M059J (cell line): ENCODE measurements around the gene IFNA16. TPM values are rescaled to one million over a fixed set of nuclear protein-coding genes. Genes with fewer than 3 reads are reported as not detected.
"Not testable (repeated sequence)": the region's sequence is repeated elsewhere in the genome, so short reads cannot be mapped to it uniquely, and the experiment has no call there.

Experiments used
- DNase-seq: peaks from one replicate; pipeline ENCODE4 v3.0.0-alpha.2; 2012; ENCODE audit warnings: low read depth
- total RNA-seq: library from RNA; depleted of rRNA; stranded (reverse); fragments of >200 nt; shearing (Covaris generic); gene quantifications from 2 replicates; pipeline ENCODE4 v1.2.3, GENCODE V29; 2014; rRNA removed

The IFNA16 gene
- not detected in 2 replicates for total RNA-seq

- not testable (repeated sequence) for DNase-seq
Measured at GRCh38 chr9:21217211-21217610, at the start of gene IFNA16. Gene IFNA16 (minus strand): TSS chr9:21217311. CDS start chr9:21217305, 6 bp downstream.

GRCh38 chr9:21265421-21266189 lies 48.5 kb upstream of the IFNA16 start:
- DNase-seq, result peak; percentile 12

- no peak for DNase-seq
Measured at GRCh38 chr9:21255538-21256212, 38.6 kb upstream of the IFNA16 start.

GRCh38 chr9:21252721-21253547 lies 35.8 kb upstream of the IFNA16 start:
- peak; percentile 62 for DNase-seq

GRCh38 chr9:21251638-21252037 lies 34.5 kb upstream of the IFNA16 start:
- no peak for DNase-seq

GRCh38 chr9:21251190-21251589 lies 34.1 kb upstream of the IFNA16 start:
- no peak for DNase-seq

GRCh38 chr9:21244836-21245235 lies 27.7 kb upstream of the IFNA16 start:
- no peak for DNase-seq

GRCh38 chr9:21239911-21240310 lies 22.8 kb upstream of the IFNA16 start, which contains the start of gene IFNA14:
Gene IFNA14 (minus strand): TSS chr9:21240005. CDS start chr9:21239935, 70 bp downstream.
- DNase-seq, result no peak

- not testable (repeated sequence) for DNase-seq
Measured at GRCh38 chr9:21236360-21236714, 19.2 kb upstream of the IFNA16 start.

GRCh38 chr9:21235468-21236359 lies 18.6 kb upstream of the IFNA16 start:
- DNase-seq, result peak; percentile 64

GRCh38 chr9:21234153-21234687 lies 17.1 kb upstream of the IFNA16 start:
- no peak for DNase-seq

GRCh38 chr9:21233258-21233657 lies 16.1 kb upstream of the IFNA16 start:
- DNase-seq, result no peak

GRCh38 chr9:21228122-21228521 lies 11.0 kb upstream of the IFNA16 start, which contains the start of gene IFNA17:
Gene IFNA17 (minus strand): TSS chr9:21228222. CDS start chr9:21228173, 49 bp downstream.
- no peak for DNase-seq

- peak; percentile 9 for DNase-seq
Measured at GRCh38 chr9:21213411-21214326, 3.4 kb downstream of the IFNA16 start.

GRCh38 chr9:21212160-21212559 lies 5.0 kb downstream of the IFNA16 start:
- not testable (repeated sequence) for DNase-seq

- not testable (repeated sequence) for DNase-seq
Measured at GRCh38 chr9:21210782-21211181, 6.3 kb downstream of the IFNA16 start.

- DNase-seq, result no peak
Measured at GRCh38 chr9:21210311-21210710, 6.8 kb downstream of the IFNA16 start.

GRCh38 chr9:21207043-21207442 lies 10.1 kb downstream of the IFNA16 start, which contains the start of gene IFNA10:
Gene IFNA10 (minus strand): TSS chr9:21207143. CDS start chr9:21207097, 46 bp downstream.
- not testable (repeated sequence) for DNase-seq

GRCh38 chr9:21205204-21205603 lies 11.9 kb downstream of the IFNA16 start:
- DNase-seq, result no peak
